Measurements from ENCODE around the gene USP6NL.

USP6NL gene

GRCh38 chr10:11446864-11447263 is 164.6 kb downstream of the USP6NL start:
- H3K4me3 ChIP-seq (ENCODE audit: low read length): no peak overlapping the region
- H3K27me3 ChIP-seq (ENCODE audit: control insufficient read depth, insufficient read depth, low read length): no peaks in the 10 kb centered on the region
- H3K9me3 ChIP-seq (ENCODE audit: control insufficient read depth, low read depth, low read length): no peaks in the 10 kb centered on the region
- no peak overlapping the region for H3K9ac ChIP-seq (ENCODE audit: low read length)
- no peaks in the 10 kb centered on the region for H3K4me1 ChIP-seq (ENCODE audit: control insufficient read depth, low read depth, low read length)
- no peaks in the 10 kb centered on the region for H3K36me3 ChIP-seq (ENCODE audit: control insufficient read depth, low read depth, low read length)
- no peak overlapping the region for H3K27ac ChIP-seq (ENCODE audit: low read length)

GRCh38 chr10:11446133-11446532 is 165.3 kb downstream of the USP6NL start:
- Histone ChIP-seq H3K4me1 (ENCODE audit: control insufficient read depth, low read depth, low read length) (no peaks in the 10 kb centered on the region), H3K27me3 (ENCODE audit: control insufficient read depth, insufficient read depth, low read length) (no peaks in the 10 kb centered on the region)

GRCh38 chr10:11444531-11445228 is 166.8 kb downstream of the USP6NL start:
- H3K27me3 ChIP-seq (ENCODE audit: control insufficient read depth, insufficient read depth, low read length): no peaks in the 10 kb centered on the region
- H3K4me1 ChIP-seq (ENCODE audit: control insufficient read depth, low read depth, low read length): peaks cover 7% of the 10 kb centered on the region
- H3K27ac ChIP-seq (ENCODE audit: low read length): no peak overlapping the region
- H3K9me3 ChIP-seq (ENCODE audit: control insufficient read depth, low read depth, low read length): no peaks in the 10 kb centered on the region
- no peaks in the 10 kb centered on the region for H3K36me3 ChIP-seq (ENCODE audit: control insufficient read depth, low read depth, low read length)
- H3K9ac ChIP-seq (ENCODE audit: low read length): no peak overlapping the region
- no peak overlapping the region for H3K4me3 ChIP-seq (ENCODE audit: low read length)

More at GRCh38 chr10:11446133-11446532, 165.3 kb downstream of the USP6NL start:
- Histone ChIP-seq H3K9ac (ENCODE audit: low read length) (no peak overlapping the region), H3K4me3 (ENCODE audit: low read length) (no peak overlapping the region), H3K27ac (ENCODE audit: low read length) (no peak overlapping the region), H3K9me3 (ENCODE audit: control insufficient read depth, low read depth, low read length) (no peaks in the 10 kb centered on the region), H3K36me3 (ENCODE audit: control insufficient read depth, low read depth, low read length) (no peaks in the 10 kb centered on the region)

GRCh38 chr10:11444155-11444530 is 167.3 kb downstream of the USP6NL start:
- Histone ChIP-seq H3K27ac (ENCODE audit: low read length) (no peak overlapping the region), H3K27me3 (ENCODE audit: control insufficient read depth, insufficient read depth, low read length) (no peaks in the 10 kb centered on the region), H3K9me3 (ENCODE audit: control insufficient read depth, low read depth, low read length) (no peaks in the 10 kb centered on the region), H3K9ac (ENCODE audit: low read length) (no peak overlapping the region), H3K36me3 (ENCODE audit: control insufficient read depth, low read depth, low read length) (no peaks in the 10 kb centered on the region), H3K4me1 (ENCODE audit: control insufficient read depth, low read depth, low read length) (peaks cover 7% of the 10 kb centered on the region), H3K4me3 (ENCODE audit: low read length) (no peak overlapping the region)

GRCh38 chr10:11443468-11444154 is 167.8 kb downstream of the USP6NL start:
- H3K9me3 ChIP-seq (ENCODE audit: control insufficient read depth, low read depth, low read length): no peaks in the 10 kb centered on the region
- no peak overlapping the region for H3K4me3 ChIP-seq (ENCODE audit: low read length)
- H3K4me1 ChIP-seq (ENCODE audit: control insufficient read depth, low read depth, low read length): peaks cover 7% of the 10 kb centered on the region
- H3K27ac ChIP-seq (ENCODE audit: low read length): no peak overlapping the region
- no peaks in the 10 kb centered on the region for H3K36me3 ChIP-seq (ENCODE audit: control insufficient read depth, low read depth, low read length)
- H3K27me3 ChIP-seq (ENCODE audit: control insufficient read depth, insufficient read depth, low read length): no peaks in the 10 kb centered on the region
- H3K9ac ChIP-seq (ENCODE audit: low read length): no peak overlapping the region

- H3K9me3 ChIP-seq (ENCODE audit: control insufficient read depth, low read depth, low read length): no peaks in the 10 kb centered on the region
- H3K27me3 ChIP-seq (ENCODE audit: control insufficient read depth, insufficient read depth, low read length): no peaks in the 10 kb centered on the region
- peaks cover 16% of the 10 kb centered on the region for H3K4me1 ChIP-seq (ENCODE audit: control insufficient read depth, low read depth, low read length)
- no peaks in the 10 kb centered on the region for H3K36me3 ChIP-seq (ENCODE audit: control insufficient read depth, low read depth, low read length)
- no peak overlapping the region for H3K9ac ChIP-seq (ENCODE audit: low read length)
- H3K27ac ChIP-seq (ENCODE audit: low read length): no peak overlapping the region
- H3K4me3 ChIP-seq (ENCODE audit: low read length): no peak overlapping the region
Measured at GRCh38 chr10:11442001-11442773, 169.3 kb downstream of the USP6NL start.

- Histone ChIP-seq H3K27ac (ENCODE audit: low read length) (no peak overlapping the region), H3K9me3 (ENCODE audit: control insufficient read depth, low read depth, low read length) (no peaks in the 10 kb centered on the region), H3K27me3 (ENCODE audit: control insufficient read depth, insufficient read depth, low read length) (no peaks in the 10 kb centered on the region), H3K4me3 (ENCODE audit: low read length) (no peak overlapping the region), H3K36me3 (ENCODE audit: control insufficient read depth, low read depth, low read length) (no peaks in the 10 kb centered on the region), H3K4me1 (ENCODE audit: control insufficient read depth, low read depth, low read length) (peaks cover 21% of the 10 kb centered on the region), H3K9ac (ENCODE audit: low read length) (no peak overlapping the region)
Measured at GRCh38 chr10:11441151-11441535, 170.3 kb downstream of the USP6NL start.

- Histone ChIP-seq H3K9ac (ENCODE audit: low read length) (no peak overlapping the region), H3K9me3 (ENCODE audit: control insufficient read depth, low read depth, low read length) (no peaks in the 10 kb centered on the region), H3K4me1 (ENCODE audit: control insufficient read depth, low read depth, low read length) (peaks cover 27% of the 10 kb centered on the region), H3K27ac (ENCODE audit: low read length) (no peak overlapping the region), H3K27me3 (ENCODE audit: control insufficient read depth, insufficient read depth, low read length) (no peaks in the 10 kb centered on the region), H3K36me3 (ENCODE audit: control insufficient read depth, low read depth, low read length) (no peaks in the 10 kb centered on the region), H3K4me3 (ENCODE audit: low read length) (no peak overlapping the region)
Measured at GRCh38 chr10:11440250-11441150, 170.9 kb downstream of the USP6NL start.

GRCh38 chr10:11439523-11440053 is 171.9 kb downstream of the USP6NL start:
- no peaks in the 10 kb centered on the region for H3K36me3 ChIP-seq (ENCODE audit: control insufficient read depth, low read depth, low read length)
- H3K4me3 ChIP-seq (ENCODE audit: low read length): no peak overlapping the region
- H3K27me3 ChIP-seq (ENCODE audit: control insufficient read depth, insufficient read depth, low read length): no peaks in the 10 kb centered on the region
- no peak overlapping the region for H3K9ac ChIP-seq (ENCODE audit: low read length)
- H3K27ac ChIP-seq (ENCODE audit: low read length): no peak overlapping the region
- H3K4me1 ChIP-seq (ENCODE audit: control insufficient read depth, low read depth, low read length): peaks cover 36% of the 10 kb centered on the region
- H3K9me3 ChIP-seq (ENCODE audit: control insufficient read depth, low read depth, low read length): no peaks in the 10 kb centered on the region

GRCh38 chr10:11437391-11438142 is 173.9 kb downstream of the USP6NL start:
- no peaks in the 10 kb centered on the region for H3K27me3 ChIP-seq (ENCODE audit: control insufficient read depth, insufficient read depth, low read length)
- H3K27ac ChIP-seq (ENCODE audit: low read length): no peak overlapping the region
- no peak overlapping the region for H3K4me3 ChIP-seq (ENCODE audit: low read length)
- H3K9ac ChIP-seq (ENCODE audit: low read length): no peak overlapping the region
- peaks cover 38% of the 10 kb centered on the region for H3K4me1 ChIP-seq (ENCODE audit: control insufficient read depth, low read depth, low read length)
- no peaks in the 10 kb centered on the region for H3K9me3 ChIP-seq (ENCODE audit: control insufficient read depth, low read depth, low read length)
- no peaks in the 10 kb centered on the region for H3K36me3 ChIP-seq (ENCODE audit: control insufficient read depth, low read depth, low read length)

All from iPS-18a (cell line).